ENCODE results near the gene VPS26B.
"Not testable (repeated sequence)": the region's sequence is repeated elsewhere in the genome, so short reads cannot be mapped to it uniquely, and the experiment has no call there.

Gene VPS26B
- total RNA-seq = 15.3 to 78.4 (median 51.6) reads per million in 17 experiments

GRCh38 chr11:134223836-134224709, at the start of gene VPS26B, which contains the start of gene NCAPD3:
TSS of gene VPS26B (plus strand) at chr11:134224671. CDS start at chr11:134225123, 452 bp downstream.
TSS of gene NCAPD3 (minus strand) at chr11:134223967. CDS start at chr11:134223926, 41 bp downstream.
- peak; percentile 98 to 99 (median 98) for DNase-seq

- DNase-seq = no peak
Observed at GRCh38 chr11:134176284-134176683, 48.2 kb upstream of the VPS26B start.

GRCh38 chr11:134178032-134178674, 46.3 kb upstream of the VPS26B start:
- no peak for DNase-seq

- no peak for DNase-seq
Observed at GRCh38 chr11:134181707-134182106, 42.8 kb upstream of the VPS26B start.

GRCh38 chr11:134188092-134188491, 36.4 kb upstream of the VPS26B start:
- not testable (repeated sequence) for DNase-seq

- no peak for DNase-seq
Observed at GRCh38 chr11:134196756-134197155, 27.7 kb upstream of the VPS26B start.

GRCh38 chr11:134199531-134199930, 24.9 kb upstream of the VPS26B start:
- DNase-seq = no peak

GRCh38 chr11:134200688-134201087, 23.8 kb upstream of the VPS26B start:
- DNase-seq = no peak

GRCh38 chr11:134202661-134203060, 21.8 kb upstream of the VPS26B start:
- no peak for DNase-seq

GRCh38 chr11:134205729-134206128, 18.7 kb upstream of the VPS26B start:
- DNase-seq = no peak

- no peak for DNase-seq
Observed at GRCh38 chr11:134206185-134206584, 18.3 kb upstream of the VPS26B start.

- DNase-seq = peak; percentile 28 to 60 (median 48)
Observed at GRCh38 chr11:134207538-134208239, 16.8 kb upstream of the VPS26B start.

GRCh38 chr11:134215836-134216235, 8.6 kb upstream of the VPS26B start:
- no peak for DNase-seq

GRCh38 chr11:134216816-134217215, 7.7 kb upstream of the VPS26B start:
- no peak for DNase-seq

- peak; percentile 14 to 60 (median 32) for DNase-seq
Observed at GRCh38 chr11:134223121-134223520, 1.4 kb upstream of the VPS26B start.

GRCh38 chr11:134224710-134225664, 516 bp downstream of the VPS26B start:
- DNase-seq = peak; percentile 54 to 81 (median 74)

- no peak for DNase-seq
Observed at GRCh38 chr11:134226806-134227325, 2.4 kb downstream of the VPS26B start.

- no peak for DNase-seq
Observed at GRCh38 chr11:134228625-134229024, 4.2 kb downstream of the VPS26B start.

- DNase-seq = no peak
Observed at GRCh38 chr11:134229126-134229790, 4.8 kb downstream of the VPS26B start.

GRCh38 chr11:134230339-134230738, 5.9 kb downstream of the VPS26B start:
- DNase-seq = no peak
